GDM1 (cell line): ENCODE results near the gene CCND3.

Experiments used
- DNase-seq: peaks from one replicate; lab custom pipeline; 2025; lab: John Stamatoyannopoulos, UW

CCND3 gene

GRCh38 chr6:41921712-41921998 lies 20.0 kb downstream of the CCND3 start:
- no peak for DNase-seq

GRCh38 chr6:41920921-41921711 lies 20.5 kb downstream of the CCND3 start, which contains the start of the genes BYSL and MED20:
BYSL (plus strand) TSS chr6:41921499; CDS start chr6:41921563, 64 bp downstream.
MED20 (minus strand) TSS chr6:41921139; CDS start chr6:41921018, 121 bp downstream.
- DNase-seq, result peak; percentile 84

GRCh38 chr6:41917528-41917927 lies 24.1 kb downstream of the CCND3 start:
- DNase-seq, result no peak

- no peak for DNase-seq
These were observed 26.6 kb downstream of the CCND3 start for GRCh38 chr6:41914869-41915530.

- DNase-seq, result no peak
These were observed 27.3 kb downstream of the CCND3 start for GRCh38 chr6:41914343-41914742.

- DNase-seq, result no peak
These were observed 31.9 kb downstream of the CCND3 start for GRCh38 chr6:41909727-41910126.

GRCh38 chr6:41901882-41902519 lies 39.6 kb downstream of the CCND3 start:
- DNase-seq, result peak; percentile 39

- no peak for DNase-seq
These were observed 40.7 kb downstream of the CCND3 start for GRCh38 chr6:41900861-41901260.

- no peak for DNase-seq
These were observed 45.3 kb downstream of the CCND3 start for GRCh38 chr6:41896281-41896680.

GRCh38 chr6:41895300-41896233 lies 46.0 kb downstream of the CCND3 start, which contains the start of gene USP49:
USP49 (minus strand) TSS chr6:41895375; CDS start chr6:41806983, 88,392 bp downstream.
- peak; percentile 86 for DNase-seq

GRCh38 chr6:41894366-41895299 lies 47.0 kb downstream of the CCND3 start:
- DNase-seq, result no peak

GRCh38 chr6:41892921-41893564 lies 48.6 kb downstream of the CCND3 start:
- DNase-seq, result no peak

- DNase-seq, result no peak
These were observed 54.3 kb downstream of the CCND3 start for GRCh38 chr6:41887331-41887751.

- DNase-seq, result no peak
These were observed 55.7 kb downstream of the CCND3 start for GRCh38 chr6:41885930-41886329.

- DNase-seq, result no peak
These were observed 56.7 kb downstream of the CCND3 start for GRCh38 chr6:41884957-41885356.
